ENCODE data around the gene IGFBP7.

DNA sequence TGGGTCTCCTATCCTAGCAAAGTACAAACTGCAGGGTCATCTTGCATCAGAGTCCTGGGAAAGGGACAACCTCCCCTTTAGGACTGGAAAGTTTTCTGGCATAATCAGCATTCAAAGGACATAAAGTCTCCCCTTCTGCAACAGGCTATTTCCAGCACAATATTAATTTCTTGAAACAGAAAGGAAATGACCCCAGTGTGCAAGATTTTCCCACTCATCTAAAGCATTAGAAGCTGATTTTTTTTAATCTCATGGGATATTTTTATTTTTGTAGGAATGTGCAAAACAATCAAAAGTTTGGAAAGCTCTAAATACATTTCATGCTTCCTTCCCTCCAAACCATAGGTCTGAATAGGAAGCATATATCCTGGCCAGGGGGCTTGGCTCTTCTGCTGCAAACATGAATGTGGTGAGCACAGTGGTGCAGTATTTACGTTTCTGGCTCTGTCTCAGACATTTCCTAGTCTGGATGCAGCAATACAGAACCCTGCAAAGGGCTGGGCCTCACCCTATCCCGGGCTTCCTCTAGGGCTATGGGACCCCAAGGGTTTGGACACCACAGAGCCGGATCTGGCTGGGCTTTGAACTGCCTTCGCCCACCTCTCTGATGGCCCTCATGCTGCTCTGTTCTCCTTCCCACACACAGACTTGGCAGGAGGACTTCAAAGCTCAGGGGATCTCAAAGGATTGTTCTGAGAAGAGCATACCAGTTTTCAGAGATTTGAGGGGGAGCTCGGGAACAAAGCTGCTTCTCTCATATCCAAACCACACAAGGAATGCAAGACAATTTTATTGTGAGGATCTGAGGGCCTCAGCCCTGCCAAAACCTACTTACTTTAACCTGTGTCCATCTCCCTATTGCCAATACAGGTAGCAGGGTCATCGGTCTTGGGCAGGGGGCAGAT is 66.6 kb downstream of the IGFBP7 start:
- TF ChIP-seq FOSL2 (IDR thresholded peaks at IDR 0.05): no peak
- TF ChIP-seq FOSL2 (CRISPR knock-in tag; IDR thresholded peaks at IDR 0.05): no peak
- no peak for TF ChIP-seq EP300 (IDR thresholded peaks at IDR 0.05)
- TF ChIP-seq MYC (IDR thresholded peaks at IDR 0.05; ENCODE audit: borderline replicate concordance, low read length): no peak
- no peak for TF ChIP-seq MAZ (IDR thresholded peaks at IDR 0.05; ENCODE audit: borderline replicate concordance, low read depth, low read length)
- TF ChIP-seq, protein P1, sequence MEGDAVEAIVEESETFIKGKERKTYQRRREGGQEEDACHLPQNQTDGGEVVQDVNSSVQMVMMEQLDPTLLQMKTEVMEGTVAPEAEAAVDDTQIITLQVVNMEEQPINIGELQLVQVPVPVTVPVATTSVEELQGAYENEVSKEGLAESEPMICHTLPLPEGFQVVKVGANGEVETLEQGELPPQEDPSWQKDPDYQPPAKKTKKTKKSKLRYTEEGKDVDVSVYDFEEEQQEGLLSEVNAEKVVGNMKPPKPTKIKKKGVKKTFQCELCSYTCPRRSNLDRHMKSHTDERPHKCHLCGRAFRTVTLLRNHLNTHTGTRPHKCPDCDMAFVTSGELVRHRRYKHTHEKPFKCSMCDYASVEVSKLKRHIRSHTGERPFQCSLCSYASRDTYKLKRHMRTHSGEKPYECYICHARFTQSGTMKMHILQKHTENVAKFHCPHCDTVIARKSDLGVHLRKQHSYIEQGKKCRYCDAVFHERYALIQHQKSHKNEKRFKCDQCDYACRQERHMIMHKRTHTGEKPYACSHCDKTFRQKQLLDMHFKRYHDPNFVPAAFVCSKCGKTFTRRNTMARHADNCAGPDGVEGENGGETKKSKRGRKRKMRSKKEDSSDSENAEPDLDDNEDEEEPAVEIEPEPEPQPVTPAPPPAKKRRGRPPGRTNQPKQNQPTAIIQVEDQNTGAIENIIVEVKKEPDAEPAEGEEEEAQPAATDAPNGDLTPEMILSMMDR (IDR thresholded peaks at IDR 0.05): no peak
- TF ChIP-seq ZNF302 (CRISPR knock-in tag; IDR thresholded peaks at IDR 0.05): no peak
- TF ChIP-seq BHLHE40 (IDR thresholded peaks at IDR 0.05; ENCODE audit: low read depth, low read length): no peak
- TF ChIP-seq POLR2A (IDR thresholded peaks at IDR 0.05; ENCODE audit: low read length): no peak
